Osteoblast (primary cell): ENCODE measurements around the gene MT1HL1. TPM values are rescaled to one million over a fixed set of nuclear protein-coding genes. Genes with fewer than 3 reads are reported as not detected.

ENCODE experiments used
- DNase-seq: peaks from one replicate; pipeline ENCODE4 v3.0.0; 2011; ENCODE audit warnings: low spot score, mixed read lengths; ENCODE audit not compliant: insufficient read length; ENCODE audit errors: missing footprints
- H2AFZ ChIP-seq: 2 replicates; pipeline ENCODE4 v1.6.0; 2011; ENCODE audit warnings: mild to moderate bottlenecking, low read length
- H3K27ac ChIP-seq: 2 replicates; pipeline ENCODE4 v1.5.1; 2011; ENCODE audit warnings: mild to moderate bottlenecking, low read depth, low read length, moderate library complexity
- H3K27me3 ChIP-seq: 2 replicates; pipeline ENCODE4 v1.6.0; 2012; ENCODE audit warnings: mild to moderate bottlenecking, control low read depth, inconsistent platforms, low read length, moderate library complexity; ENCODE audit not compliant: insufficient read depth
- H3K36me3 ChIP-seq: 2 replicates; pipeline ENCODE4 v1.5.1; 2011; ENCODE audit warnings: mild to moderate bottlenecking, low read length, control low read depth, moderate library complexity; ENCODE audit not compliant: insufficient read depth
- H3K4me1 ChIP-seq: 2 replicates; pipeline ENCODE4 v1.5.1; 2011; ENCODE audit warnings: mild to moderate bottlenecking, low read length, control low read depth, moderate library complexity; ENCODE audit not compliant: insufficient read depth
- H3K4me2 ChIP-seq: 2 replicates; pipeline ENCODE4 v1.6.0; 2011; ENCODE audit warnings: mild to moderate bottlenecking, low read length; ENCODE audit not compliant: insufficient read depth
- H3K4me3 ChIP-seq: fragments of 200-600 bp; sonication (generic); 3 replicates; pipeline ENCODE4 v1.5.1; 2012; ENCODE audit warnings: mild to moderate bottlenecking, low read length, inconsistent platforms; ENCODE audit not compliant: insufficient read depth
- H3K79me2 ChIP-seq: 2 replicates; pipeline ENCODE4 v1.6.0; 2012; ENCODE audit warnings: mild to moderate bottlenecking, low read length, control low read depth, inconsistent platforms; ENCODE audit not compliant: insufficient read depth
- H3K9me3 ChIP-seq: 2 replicates; pipeline ENCODE4 v1.5.1; 2011; ENCODE audit warnings: low read depth, low read length, control low read depth
- H4K20me1 ChIP-seq: 2 replicates; pipeline ENCODE4 v1.6.0; 2012; ENCODE audit warnings: mild to moderate bottlenecking, low read length, control low read depth; ENCODE audit not compliant: insufficient read depth
- CTCF ChIP-seq: IDR thresholded peaks from 2 replicates; pipeline ENCODE4 v1.5.1; 2011; ENCODE audit warnings: mild to moderate bottlenecking, low read depth, low read length, moderate library complexity; ENCODE audit errors: extremely low read depth
- total RNA-seq: library from RNA; depleted of rRNA; stranded (reverse); fragments of >200 nt; gene quantifications from 2 replicates; pipeline ENCODE4 v1.2.3, GENCODE V29; 2012

Gene MT1HL1
- total RNA-seq, 1 donor, result not detected

GRCh38 chr1:236997882-236998281 is 6.4 kb downstream of the MT1HL1 start:
- H3K27ac ChIP-seq, result no peak overlapping the region
- no peaks in the 10 kb centered on the region for H3K27me3 ChIP-seq
- no peaks in the 10 kb centered on the region for H3K36me3 ChIP-seq
- H3K4me3 ChIP-seq, result no peak overlapping the region
- no peak for DNase-seq
- H3K79me2 ChIP-seq, result no peaks in the 10 kb centered on the region
- no peak overlapping the region for H3K4me2 ChIP-seq
- H3K4me1 ChIP-seq, result no peaks in the 10 kb centered on the region
- no peak overlapping the region for H2AFZ ChIP-seq
- no peaks in the 10 kb centered on the region for H3K9me3 ChIP-seq
- H4K20me1 ChIP-seq, result no peaks in the 10 kb centered on the region
- no peak for TF ChIP-seq CTCF

- no peak overlapping the region for H3K27ac ChIP-seq
- DNase-seq, result no peak
- H3K27me3 ChIP-seq, result no peaks in the 10 kb centered on the region
- H3K9me3 ChIP-seq, result no peaks in the 10 kb centered on the region
- no peak for TF ChIP-seq CTCF
- H2AFZ ChIP-seq, result no peak overlapping the region
- H4K20me1 ChIP-seq, result no peaks in the 10 kb centered on the region
- H3K36me3 ChIP-seq, result no peaks in the 10 kb centered on the region
- H3K4me2 ChIP-seq, result no peak overlapping the region
- no peaks in the 10 kb centered on the region for H3K4me1 ChIP-seq
- no peak overlapping the region for H3K4me3 ChIP-seq
- no peaks in the 10 kb centered on the region for H3K79me2 ChIP-seq
Measured at GRCh38 chr1:236997361-236997760, 6.9 kb downstream of the MT1HL1 start.

DNA sequence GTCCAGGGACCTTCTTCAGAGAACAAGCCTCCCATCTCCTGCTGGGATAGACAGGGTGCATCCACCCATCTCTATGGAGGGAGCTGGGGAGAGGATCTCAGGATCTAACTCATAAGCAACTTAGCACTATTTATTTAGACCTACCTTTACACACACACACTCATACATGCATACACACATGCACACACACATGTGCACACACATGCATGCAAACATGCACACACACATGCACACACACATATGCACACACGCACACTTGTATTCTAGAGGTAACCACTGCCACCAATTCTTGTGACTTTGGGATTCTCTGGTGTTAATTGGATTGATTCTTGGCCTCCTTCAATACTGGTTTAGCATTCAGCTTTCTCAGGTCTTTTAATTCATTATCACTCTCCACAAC is 9.8 kb downstream of the MT1HL1 start:
- Histone ChIP-seq H3K27me3 (no peaks in the 10 kb centered on the region), H3K79me2 (no peaks in the 10 kb centered on the region), H3K36me3 (no peaks in the 10 kb centered on the region), H3K9me3 (no peaks in the 10 kb centered on the region), H3K4me3 (no peak overlapping the region), H2AFZ (no peak overlapping the region), H4K20me1 (no peaks in the 10 kb centered on the region), H3K27ac (no peak overlapping the region), H3K4me1 (no peaks in the 10 kb centered on the region), H3K4me2 (no peak overlapping the region)
- DNase-seq, result no peak
- no peak for TF ChIP-seq CTCF

DNA sequence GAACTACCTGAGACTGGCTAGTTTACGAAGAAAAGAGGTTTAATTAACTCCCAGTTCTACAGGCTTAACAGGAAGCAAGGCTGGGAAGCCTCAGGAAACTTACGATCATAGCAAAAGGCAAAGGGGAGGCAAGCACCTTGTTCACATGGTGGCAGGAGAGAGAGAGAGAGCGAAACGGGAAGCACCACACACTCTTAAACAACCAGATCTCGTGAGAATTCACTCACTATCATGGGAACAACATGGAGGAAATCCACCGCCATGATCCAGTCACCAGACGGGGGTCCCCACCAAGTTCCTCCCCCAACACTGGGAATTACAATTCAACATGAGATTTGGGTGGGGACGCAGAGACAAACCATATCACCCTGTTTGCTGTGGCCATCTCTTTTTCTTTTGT is 11.8 kb downstream of the MT1HL1 start:
- no peak for DNase-seq
- H4K20me1 ChIP-seq, result no peaks in the 10 kb centered on the region
- no peaks in the 10 kb centered on the region for H3K79me2 ChIP-seq
- H3K9me3 ChIP-seq, result no peaks in the 10 kb centered on the region
- no peak overlapping the region for H3K4me3 ChIP-seq
- TF ChIP-seq CTCF, result no peak
- H3K4me1 ChIP-seq, result no peaks in the 10 kb centered on the region
- no peak overlapping the region for H3K4me2 ChIP-seq
- H3K27ac ChIP-seq, result no peak overlapping the region
- H3K36me3 ChIP-seq, result no peaks in the 10 kb centered on the region
- H2AFZ ChIP-seq, result no peak overlapping the region
- no peaks in the 10 kb centered on the region for H3K27me3 ChIP-seq
